IPS-15b (cell line): ENCODE data around the gene ROCK1.
"Not testable (repeated sequence)": the region's sequence is repeated elsewhere in the genome, so short reads cannot be mapped to it uniquely, and the experiment has no call there.

ENCODE experiments used
- H3K27me3 ChIP-seq: one replicate; pipeline ENCODE4 v1.6.1; 2013; ENCODE audit warnings: low read length; ENCODE audit not compliant: control insufficient read depth, insufficient read depth
- H3K36me3 ChIP-seq: one replicate; pipeline ENCODE4 v1.6.1; 2013; ENCODE audit warnings: low read length; ENCODE audit not compliant: control insufficient read depth, insufficient read depth
- H3K4me1 ChIP-seq: one replicate; pipeline ENCODE4 v1.6.1; 2013; ENCODE audit warnings: mild to moderate bottlenecking, low read length; ENCODE audit not compliant: control insufficient read depth, insufficient read depth
- H3K4me3 ChIP-seq: one replicate; pipeline ENCODE4 v1.5.1; 2013; ENCODE audit warnings: low read depth, low read length
- H3K9ac ChIP-seq: one replicate; pipeline ENCODE4 v1.6.1; 2013; ENCODE audit warnings: low read depth, mild to moderate bottlenecking, low read length
- H3K9me3 ChIP-seq: one replicate; pipeline ENCODE4 v1.6.1; 2013; ENCODE audit warnings: mild to moderate bottlenecking, low read length; ENCODE audit not compliant: control insufficient read depth, insufficient read depth

Gene ROCK1

DNA sequence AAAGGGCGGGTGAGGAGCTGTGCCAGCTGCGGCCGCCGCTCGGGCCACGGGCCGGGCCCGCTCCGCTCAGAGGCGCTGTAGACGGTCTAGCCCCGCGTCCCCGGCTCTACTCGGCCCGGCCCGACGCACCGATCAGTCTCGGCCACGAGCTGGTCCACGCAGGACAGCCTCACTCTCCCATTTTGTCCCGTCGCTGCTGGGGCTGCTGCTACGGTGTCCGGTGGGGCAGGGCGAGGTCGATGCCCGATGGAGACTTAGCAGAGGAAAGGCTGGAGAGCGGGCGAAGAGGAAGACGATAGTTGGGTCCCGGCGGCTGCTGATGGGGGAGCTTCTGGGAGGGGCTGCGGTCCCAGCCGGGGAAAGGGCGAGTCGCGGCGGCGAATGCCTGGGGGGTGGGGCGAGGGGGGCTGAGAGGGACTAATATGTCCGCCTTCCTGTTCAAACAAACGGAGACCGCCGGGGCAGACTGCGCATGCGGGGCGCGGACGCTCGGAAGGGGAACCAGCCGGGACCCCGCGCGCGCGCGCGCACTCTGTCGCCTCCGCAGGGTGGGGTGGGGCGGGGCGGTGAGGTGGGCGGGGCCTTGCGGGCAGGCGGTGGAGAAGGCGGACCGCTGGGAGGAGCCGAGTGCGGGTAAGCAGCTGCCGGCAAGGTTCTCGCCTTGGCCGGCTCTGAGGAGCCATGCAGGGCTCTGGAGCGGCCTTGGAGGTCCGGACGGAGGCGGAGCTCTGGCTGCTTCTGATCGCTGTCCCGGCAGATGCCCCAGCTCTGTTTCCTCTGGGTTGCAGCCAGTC lies at the start of gene ROCK1:
Gene ROCK1, minus strand, starts transcription at position 468 of the 794 bp plus-strand sequence. CDS start 903 bp downstream, outside the sequence.
- Histone ChIP-seq H3K36me3 (no peaks in the 10 kb centered on the region), H3K27me3 (peaks cover 12% of the 10 kb centered on the region), H3K9me3 (no peaks in the 10 kb centered on the region), H3K4me1 (peaks cover 10% of the 10 kb centered on the region), H3K9ac (peak within 1 kb of the TSS; percentile 86), H3K4me3 (peak within 1 kb of the TSS; percentile 84)

DNA sequence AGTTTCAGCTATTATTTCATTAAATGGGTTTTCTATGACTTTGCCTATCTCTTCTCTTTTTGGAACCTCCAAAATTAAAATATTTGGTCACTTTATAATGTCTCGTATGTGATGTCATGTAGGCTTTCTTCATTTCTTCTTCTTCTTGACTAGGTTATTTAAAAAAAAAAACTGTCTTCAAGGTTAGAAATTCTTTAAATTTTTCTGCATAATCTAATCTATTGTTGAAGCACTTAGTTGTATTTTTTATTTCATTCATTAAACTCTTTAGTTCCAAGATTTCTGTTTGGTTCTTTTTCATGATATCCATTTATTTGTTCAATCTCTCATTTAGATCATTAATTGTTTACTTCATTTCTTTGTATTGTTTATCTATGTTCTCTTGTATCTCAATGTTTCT lies 43.8 kb upstream of the ROCK1 start:
- Histone ChIP-seq H3K4me3 (no peak overlapping the region), H3K4me1 (no peaks in the 10 kb centered on the region), H3K27me3 (no peaks in the 10 kb centered on the region), H3K9ac (no peak overlapping the region), H3K9me3 (no peaks in the 10 kb centered on the region), H3K36me3 (no peaks in the 10 kb centered on the region)

DNA sequence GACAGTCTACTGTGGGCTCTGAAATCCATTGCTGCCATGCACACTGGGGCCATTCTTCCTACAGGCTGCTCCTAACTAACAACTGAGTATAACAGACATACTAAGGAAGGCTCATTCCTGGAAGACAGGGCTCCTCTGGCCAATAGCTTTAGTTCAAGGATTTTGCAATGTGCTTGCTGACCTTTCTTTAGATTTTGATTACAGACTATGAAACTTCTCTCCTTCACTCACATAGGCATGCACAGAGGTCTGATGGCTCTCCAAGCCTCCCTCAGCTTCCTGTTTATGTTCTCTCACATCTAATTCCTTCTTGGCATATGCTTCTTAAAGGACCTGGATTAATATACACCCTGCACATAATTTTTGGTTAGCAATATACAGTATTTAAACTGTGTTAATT lies 34.4 kb upstream of the ROCK1 start:
- Histone ChIP-seq H3K9ac (no peak overlapping the region), H3K27me3 (no peaks in the 10 kb centered on the region), H3K36me3 (no peaks in the 10 kb centered on the region), H3K9me3 (no peaks in the 10 kb centered on the region), H3K4me1 (no peaks in the 10 kb centered on the region), H3K4me3 (no peak overlapping the region)

DNA sequence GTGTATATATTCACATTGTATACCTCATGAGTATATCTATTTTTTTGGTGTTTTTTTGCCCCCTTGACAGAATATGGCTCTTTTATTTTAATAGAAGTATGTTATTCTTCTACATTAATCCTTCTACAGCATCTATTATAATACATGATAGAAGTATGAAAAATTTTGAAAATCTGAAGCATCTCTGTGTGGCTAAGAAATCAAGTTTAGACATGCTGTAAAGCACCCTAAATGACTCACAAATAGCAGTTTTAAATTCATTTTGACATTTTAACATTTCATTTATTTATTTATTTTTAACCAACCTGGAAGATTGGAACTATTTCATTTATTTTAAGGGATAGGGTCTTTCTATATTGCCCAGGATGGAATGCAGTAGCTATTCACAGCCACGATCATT lies 33.8 kb upstream of the ROCK1 start:
- H3K9me3 ChIP-seq, result no peaks in the 10 kb centered on the region
- no peak overlapping the region for H3K9ac ChIP-seq
- no peak overlapping the region for H3K4me3 ChIP-seq
- no peaks in the 10 kb centered on the region for H3K27me3 ChIP-seq
- no peaks in the 10 kb centered on the region for H3K36me3 ChIP-seq
- H3K4me1 ChIP-seq, result no peaks in the 10 kb centered on the region

DNA sequence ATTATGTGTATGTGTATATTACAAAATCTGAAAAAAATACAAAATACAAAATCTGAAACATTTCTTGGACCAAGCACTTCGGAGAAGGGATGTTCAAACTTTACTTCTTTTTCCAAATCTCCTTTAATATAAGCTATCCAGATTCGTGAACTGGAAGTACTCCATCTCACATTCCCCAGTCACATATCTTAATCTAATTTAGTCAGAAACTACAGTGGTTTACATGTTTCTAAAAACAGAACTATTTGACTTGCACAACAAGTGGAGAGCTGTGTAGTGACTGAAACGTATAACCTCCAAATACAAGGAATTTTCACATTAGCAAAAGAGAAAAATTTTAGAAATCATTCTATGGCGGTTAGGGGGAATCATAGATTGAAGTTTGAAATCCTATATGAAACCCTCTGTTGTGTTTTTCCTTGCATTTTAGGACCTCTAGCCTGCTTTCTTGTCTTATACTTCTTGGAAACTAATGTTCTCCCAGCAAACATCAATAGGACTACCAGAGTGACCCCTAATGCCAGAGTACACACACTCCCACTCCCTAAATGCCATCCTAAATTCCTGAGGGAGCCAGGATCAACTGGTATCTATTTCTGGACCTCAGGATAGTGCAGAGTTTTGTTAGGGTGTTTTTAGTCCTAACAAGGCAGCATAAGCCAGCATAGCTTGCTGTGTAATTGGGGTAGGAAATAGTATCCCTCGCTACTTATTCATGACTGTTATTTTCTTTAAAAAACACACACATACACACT lies 30.2 kb upstream of the ROCK1 start:
- no peaks in the 10 kb centered on the region for H3K27me3 ChIP-seq
- no peak overlapping the region for H3K9ac ChIP-seq
- H3K4me3 ChIP-seq, result no peak overlapping the region
- H3K9me3 ChIP-seq, result no peaks in the 10 kb centered on the region
- H3K36me3 ChIP-seq, result no peaks in the 10 kb centered on the region
- H3K4me1 ChIP-seq, result no peaks in the 10 kb centered on the region

DNA sequence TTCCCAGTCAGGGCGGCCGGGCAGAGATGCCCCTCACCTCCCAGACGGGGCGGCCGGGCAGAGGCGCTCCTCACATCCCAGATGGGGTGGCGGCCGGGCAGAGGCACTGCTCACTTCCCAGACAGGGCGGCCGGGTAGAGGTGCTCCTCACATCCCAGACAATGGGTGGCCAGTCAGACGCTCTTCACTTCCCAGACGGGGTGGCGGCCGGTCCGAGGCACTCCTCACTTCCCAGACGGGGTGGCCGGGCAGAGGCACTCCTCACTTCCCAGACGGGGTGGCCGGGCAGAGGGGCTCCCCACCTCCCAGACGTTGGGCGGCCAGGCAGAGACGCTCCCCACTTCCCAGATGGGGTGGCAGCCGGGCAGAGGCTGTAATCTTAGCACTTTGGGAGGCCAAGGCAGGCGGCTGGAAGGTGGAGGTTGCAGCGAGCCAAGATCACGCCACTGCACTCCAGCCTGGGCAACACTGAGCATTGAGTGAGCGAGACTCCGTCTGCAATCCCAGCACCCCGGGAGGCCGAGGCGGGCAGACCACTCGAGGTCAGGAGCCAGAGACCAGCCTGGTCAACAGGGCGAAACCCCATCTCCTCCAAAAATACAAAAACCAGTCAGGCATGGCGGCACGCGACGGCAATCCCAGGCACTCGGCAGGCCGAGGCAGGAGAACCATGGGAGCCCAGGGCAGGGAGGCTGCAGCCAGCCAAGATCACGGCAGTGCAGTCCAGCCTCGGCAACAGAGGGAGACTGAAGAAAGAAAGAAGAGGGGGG lies 26.3 kb upstream of the ROCK1 start:
- not testable (repeated sequence) for H3K9ac ChIP-seq, H3K27me3 ChIP-seq, H3K9me3 ChIP-seq, H3K4me3 ChIP-seq, H3K4me1 ChIP-seq, H3K36me3 ChIP-seq

DNA sequence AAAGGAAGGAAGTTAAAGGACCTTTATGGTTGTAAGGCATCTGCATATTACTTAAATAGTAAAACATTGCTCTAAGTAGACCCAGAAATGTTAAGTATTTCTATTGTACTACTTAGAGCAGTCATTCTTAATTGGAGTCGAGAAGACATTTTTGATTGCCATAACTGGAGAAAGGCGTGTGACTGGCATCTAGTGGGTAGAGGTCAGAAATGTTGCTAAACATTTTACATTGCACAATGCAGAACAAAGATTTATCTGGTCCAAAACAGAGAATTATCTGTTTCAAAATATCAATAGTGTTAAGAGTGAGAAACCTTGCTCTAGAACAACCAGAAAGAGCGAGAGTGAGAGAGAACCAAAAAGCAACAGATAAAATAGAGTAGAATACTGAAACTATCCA lies 23.3 kb upstream of the ROCK1 start:
- Histone ChIP-seq H3K4me3 (no peak overlapping the region), H3K9me3 (no peaks in the 10 kb centered on the region), H3K36me3 (no peaks in the 10 kb centered on the region), H3K27me3 (no peaks in the 10 kb centered on the region), H3K4me1 (no peaks in the 10 kb centered on the region), H3K9ac (no peak overlapping the region)

DNA sequence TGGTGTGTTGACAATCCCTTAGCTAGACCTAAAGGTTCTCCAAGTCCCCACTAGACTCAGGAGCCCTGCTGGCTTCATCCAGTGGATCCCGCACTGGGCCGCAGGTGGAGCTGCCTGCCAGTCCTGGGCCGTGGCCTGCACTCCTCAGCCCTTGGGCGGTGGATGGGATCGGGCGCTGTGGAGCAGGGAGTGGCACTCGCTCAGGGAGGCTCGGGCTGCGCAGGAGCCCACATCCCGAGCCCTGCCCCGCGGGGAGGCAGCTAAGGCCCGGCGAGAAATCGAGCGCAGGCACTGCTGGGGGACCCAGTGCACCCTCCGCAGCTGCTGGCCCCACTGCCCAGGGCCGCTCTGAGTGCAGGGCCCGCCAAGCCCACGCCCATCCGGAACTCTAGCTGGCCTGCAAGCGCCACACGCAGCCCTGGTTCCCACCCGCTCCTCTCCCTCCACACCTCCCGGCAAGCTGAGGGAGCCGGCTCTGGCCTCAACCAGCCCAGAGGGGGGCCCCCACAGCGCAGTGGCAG lies 20.8 kb upstream of the ROCK1 start:
- H3K4me3 ChIP-seq, result no peak overlapping the region
- H3K36me3 ChIP-seq, result no peaks in the 10 kb centered on the region
- no peaks in the 10 kb centered on the region for H3K27me3 ChIP-seq
- H3K9me3 ChIP-seq, result no peaks in the 10 kb centered on the region
- no peaks in the 10 kb centered on the region for H3K4me1 ChIP-seq
- H3K9ac ChIP-seq, result no peak overlapping the region

DNA sequence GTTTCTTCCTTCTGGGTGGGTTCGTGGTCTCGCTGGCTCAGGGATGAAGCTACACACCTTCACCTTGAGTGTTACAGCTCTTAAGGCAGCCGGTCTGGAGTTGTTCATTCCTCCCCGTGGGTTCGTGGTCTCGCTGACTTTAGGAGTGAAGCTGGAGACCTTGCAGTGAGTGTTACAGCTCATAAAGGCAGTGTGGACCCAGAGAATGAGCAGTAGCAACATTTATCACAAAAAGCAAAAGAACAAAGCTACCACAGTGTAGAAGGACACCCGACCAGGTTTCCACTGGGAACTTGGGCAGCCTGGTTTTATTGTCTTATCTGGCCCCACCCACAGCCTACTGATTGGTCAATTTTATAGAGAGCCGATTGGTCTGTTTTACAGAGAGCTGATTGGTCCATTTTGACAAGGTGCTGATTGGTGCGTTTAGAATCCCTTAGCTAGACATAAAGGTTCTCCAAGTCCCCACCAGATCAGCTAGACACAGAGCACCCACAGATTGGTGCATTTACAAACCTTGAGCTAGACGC lies 20.1 kb upstream of the ROCK1 start:
- no peaks in the 10 kb centered on the region for H3K9me3 ChIP-seq
- H3K4me3 ChIP-seq, result no peak overlapping the region
- H3K36me3 ChIP-seq, result no peaks in the 10 kb centered on the region
- no peaks in the 10 kb centered on the region for H3K27me3 ChIP-seq
- no peaks in the 10 kb centered on the region for H3K4me1 ChIP-seq
- H3K9ac ChIP-seq, result no peak overlapping the region

DNA sequence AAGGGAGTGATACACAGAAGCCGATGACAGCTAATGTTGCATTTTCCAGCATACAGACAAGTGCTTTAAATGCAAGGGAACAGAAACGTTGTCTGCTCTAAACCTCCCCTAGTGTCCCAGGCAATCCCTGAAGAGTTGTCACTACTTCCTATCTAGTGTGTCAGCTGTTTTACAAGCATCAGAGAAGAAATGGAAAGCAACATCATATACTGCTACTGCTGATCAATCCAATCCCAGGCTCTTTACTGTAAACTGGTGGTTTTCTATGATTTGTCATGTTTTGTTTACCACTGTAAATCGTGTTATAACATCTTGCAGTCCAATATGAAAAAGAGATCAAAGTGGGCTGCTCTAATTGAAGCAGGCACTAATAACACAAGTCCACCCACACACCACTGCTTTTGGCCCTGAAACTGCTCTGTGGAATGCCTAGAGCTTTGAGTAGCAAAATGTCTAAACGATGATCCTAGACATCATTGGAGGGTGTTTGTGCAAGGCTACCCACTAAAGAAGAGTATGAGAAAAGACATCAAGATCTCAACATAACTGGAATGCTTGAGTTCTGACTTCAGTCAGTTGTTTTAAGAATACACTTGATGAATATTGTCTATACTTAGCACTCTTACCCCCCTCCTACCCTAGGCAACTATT lies 18.1 kb upstream of the ROCK1 start:
- Histone ChIP-seq H3K36me3 (no peaks in the 10 kb centered on the region), H3K4me3 (no peak overlapping the region), H3K9ac (no peak overlapping the region), H3K9me3 (no peaks in the 10 kb centered on the region), H3K27me3 (no peaks in the 10 kb centered on the region), H3K4me1 (no peaks in the 10 kb centered on the region)

DNA sequence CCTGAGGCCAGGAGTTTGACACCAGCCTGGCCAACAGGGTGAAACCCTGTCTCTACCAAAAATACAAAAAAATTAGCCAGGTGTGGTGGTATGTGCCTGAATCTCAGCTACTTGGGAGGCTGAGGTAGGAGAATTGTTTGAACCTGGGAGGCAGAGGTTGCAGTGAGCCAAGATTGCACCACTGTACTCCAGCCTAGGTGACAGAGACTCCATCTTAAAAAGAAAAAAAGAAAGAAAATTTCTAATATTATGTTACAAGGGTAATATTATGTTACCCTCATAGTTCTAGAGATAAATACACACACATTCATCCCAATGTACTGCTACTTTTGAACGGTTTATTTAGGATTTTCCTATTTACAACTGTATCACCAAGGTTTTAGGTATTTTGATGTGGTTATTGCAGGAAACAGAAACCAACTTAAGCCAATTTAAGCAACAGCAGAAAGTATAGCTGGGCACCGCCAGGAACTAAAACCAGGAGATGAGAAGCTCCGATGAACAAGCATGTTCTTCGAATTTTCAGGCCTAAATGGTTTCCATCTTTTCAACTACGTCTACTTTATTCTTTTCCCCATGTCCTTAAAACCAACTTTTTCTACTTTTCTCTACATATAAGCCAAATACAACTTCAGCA lies 11.8 kb upstream of the ROCK1 start:
- no peak overlapping the region for H3K9ac ChIP-seq
- H3K4me3 ChIP-seq, result no peak overlapping the region
- H3K4me1 ChIP-seq, result no peaks in the 10 kb centered on the region
- H3K9me3 ChIP-seq, result no peaks in the 10 kb centered on the region
- no peaks in the 10 kb centered on the region for H3K27me3 ChIP-seq
- H3K36me3 ChIP-seq, result no peaks in the 10 kb centered on the region
